Kidney tubule cell (primary cell): ENCODE measurements around the gene CPA2.

Experiments
- DNase-seq: peaks from one replicate; pipeline ENCODE4 v3.0.0-alpha.2; 2018; ENCODE audit warnings: low spot score

The CPA2 gene

DNA sequence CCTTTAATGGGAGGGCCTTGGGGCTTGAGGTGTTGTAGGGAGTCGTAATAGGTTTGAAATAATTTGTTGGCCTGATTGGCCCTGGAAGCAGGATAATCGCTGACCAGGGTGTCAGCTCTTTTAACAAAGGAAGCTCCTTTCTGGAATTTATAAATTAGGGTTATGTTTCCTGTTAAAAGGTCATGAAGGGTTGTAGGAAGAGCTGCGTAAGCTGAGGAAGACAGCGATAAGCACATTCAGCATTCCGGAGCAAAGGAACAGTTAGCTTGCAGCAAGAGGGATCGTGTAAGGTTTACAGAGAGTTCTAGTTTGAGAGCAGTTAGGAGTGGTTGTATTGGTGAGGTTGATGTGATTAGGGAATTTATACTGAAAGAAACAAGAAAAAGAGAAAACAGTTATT lies 47.6 kb downstream of the CPA2 start:
- DNase-seq, result no peak

DNA sequence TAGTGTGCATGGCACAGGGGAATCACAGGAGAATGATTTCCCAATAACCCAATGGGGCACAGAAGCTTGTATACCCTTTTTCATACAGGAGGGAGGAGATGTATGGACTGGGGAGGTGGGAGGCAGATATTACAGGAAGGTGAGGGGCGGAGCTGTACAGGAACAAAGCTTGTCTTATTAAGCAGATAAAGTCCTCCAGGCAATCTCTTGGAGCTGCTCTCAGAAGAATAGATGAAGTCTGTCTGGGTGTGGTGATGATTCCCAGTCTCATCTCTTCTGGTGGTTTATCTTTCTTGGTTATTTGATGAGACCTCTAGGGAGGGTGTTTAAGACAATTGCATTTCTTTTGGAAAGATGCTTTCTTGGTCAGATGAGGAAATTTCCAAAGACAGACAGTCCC lies 52.9 kb downstream of the CPA2 start:
- DNase-seq, result no peak

DNA sequence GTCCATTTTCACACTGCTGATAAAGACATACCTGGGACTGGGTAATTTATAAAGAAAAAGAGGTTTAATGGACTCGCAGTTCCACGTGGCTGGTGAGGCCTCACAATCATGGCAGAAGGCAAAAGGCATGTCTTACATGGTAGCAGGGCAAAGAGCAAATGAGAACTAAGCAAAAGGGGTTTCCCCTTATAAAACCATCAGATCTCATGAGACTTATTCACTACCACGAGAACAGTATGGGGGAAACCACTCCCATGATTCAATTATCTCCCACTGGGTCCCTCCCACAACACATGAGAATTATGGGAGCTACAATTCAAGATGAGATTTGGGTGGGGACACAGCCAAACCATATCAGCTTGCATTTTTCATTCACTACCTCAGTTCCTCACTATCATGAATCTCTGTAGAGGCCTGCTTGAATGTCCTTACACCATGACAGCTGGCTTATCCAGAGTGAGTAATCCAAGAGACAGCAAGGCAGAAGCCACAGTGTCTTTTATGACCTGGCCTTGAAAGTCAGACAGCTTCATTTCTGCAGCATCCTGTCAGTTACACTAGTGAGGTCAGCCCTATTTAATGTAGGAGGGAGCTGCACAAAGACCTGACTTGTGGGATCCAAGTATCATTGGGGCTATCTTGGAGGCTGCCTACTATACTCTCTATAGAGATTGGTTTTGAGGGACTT lies 55.0 kb downstream of the CPA2 start:
- peak; percentile 43 for DNase-seq

DNA sequence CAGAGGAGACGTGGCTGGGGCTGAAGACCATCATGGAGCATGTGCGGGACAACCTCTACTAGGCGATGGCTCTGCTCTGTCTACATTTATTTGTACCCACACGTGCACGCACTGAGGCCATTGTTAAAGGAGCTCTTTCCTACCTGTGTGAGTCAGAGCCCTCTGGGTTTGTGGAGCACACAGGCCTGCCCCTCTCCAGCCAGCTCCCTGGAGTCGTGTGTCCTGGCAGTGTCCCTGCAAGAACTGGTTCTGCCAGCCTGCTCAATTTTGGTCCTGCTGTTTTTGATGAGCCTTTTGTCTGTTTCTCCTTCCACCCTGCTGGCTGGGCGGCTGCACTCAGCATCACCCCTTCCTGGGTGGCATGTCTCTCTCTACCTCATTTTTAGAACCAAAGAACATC lies 56.0 kb downstream of the CPA2 start:
- no peak for DNase-seq

DNA sequence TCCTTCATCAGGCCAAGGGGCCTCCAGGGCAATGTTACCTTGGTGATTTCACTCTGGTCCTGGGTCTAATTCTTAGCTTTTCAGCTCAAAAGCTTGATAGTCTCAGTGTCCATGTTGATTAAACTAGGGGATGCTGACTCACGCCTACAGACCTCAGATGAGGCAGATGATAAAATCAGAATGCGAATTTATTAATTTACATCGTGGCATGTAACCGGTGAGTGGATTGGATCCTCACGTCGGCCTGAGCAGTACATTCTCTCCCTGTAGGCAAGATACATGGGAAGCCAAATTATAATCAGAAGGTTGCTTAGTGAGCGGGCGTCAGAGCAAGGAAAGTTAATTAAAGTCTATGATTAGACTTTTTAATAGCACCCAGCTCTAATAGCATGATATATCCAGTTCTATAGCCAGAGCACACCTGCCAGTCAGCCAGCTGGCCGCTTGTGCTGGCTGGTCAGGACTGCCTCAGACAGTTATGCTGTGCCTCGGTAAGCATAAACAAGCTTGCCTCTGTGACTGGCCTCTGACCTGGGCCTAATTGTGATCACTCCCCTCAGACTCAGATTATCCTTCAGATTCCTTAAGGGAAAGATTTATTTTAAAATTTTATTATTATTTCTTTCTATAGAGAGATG lies 57.8 kb downstream of the CPA2 start:
- DNase-seq, result no peak

DNA sequence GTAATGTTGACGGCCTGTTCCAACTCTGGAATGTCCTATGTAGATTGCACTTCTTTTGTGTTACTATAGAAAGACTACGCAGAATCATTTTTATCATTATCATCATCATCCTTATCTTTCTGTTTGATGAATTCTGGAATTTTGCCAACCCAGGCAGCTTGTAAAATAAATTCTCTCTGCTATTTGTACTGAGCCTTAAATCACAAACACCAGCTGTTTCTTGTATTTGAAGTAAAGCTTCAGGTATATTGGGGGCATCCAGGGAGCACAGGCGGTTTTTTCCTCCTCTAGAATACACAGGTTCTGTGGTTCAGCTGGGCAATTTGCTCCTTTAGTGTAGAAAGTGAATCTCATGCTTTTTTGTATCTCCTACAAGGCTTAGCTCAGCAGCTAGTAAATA lies 63.0 kb downstream of the CPA2 start:
- DNase-seq, result no peak

DNA sequence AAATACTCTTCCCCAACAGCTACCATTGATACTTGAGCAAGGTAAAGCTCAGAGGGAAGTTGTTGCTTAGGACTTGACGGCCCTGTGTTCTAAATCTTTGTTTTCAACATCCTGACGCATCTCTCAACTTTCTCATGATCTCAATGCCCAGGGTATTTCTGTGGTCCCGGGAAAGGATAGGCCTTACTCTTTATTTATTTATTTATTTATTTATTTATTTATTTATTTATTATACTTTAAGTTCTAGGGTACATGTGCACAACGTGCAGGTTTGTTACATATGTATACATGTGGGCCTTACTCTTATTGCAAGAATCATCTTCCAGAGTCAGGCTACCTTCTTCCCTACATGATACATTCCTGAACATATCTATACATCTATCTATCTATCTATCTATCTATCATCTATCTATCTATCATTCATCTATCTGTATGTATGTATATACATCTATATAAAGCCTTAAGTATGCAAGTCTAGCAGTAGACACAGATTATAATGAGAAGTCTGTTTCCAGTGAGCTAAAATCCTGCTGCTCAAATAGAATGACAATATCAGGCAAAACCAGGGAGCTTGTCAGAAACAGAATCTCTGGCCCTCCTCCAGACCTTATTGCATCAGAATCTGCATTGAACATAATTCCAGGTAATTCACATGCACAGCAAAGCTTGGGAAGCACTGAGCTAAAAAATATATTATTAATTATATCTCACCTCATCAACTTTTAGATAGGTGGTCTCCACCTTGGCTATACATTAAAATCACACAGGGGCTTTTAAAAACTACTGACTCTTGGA lies 65.8 kb downstream of the CPA2 start:
- DNase-seq, result no peak

DNA sequence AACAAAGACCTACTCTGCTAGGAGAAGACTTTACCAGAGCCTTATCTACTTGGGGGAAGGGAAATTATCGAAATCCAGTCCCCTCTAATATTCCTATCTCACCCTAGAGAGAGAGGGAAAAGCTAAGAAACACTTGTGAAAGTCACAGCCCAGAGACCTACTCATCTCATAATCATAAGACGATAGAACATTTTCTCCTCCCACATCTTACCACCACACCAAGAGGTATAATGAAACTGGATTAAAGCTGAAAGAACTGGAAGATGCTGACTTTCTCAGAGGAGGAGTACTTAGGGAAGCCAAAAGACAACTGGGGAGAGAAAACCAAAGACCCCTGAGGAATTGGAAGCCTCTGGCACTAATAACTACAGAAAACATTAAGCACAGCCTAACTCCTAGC lies 67.2 kb downstream of the CPA2 start:
- no peak for DNase-seq

DNA sequence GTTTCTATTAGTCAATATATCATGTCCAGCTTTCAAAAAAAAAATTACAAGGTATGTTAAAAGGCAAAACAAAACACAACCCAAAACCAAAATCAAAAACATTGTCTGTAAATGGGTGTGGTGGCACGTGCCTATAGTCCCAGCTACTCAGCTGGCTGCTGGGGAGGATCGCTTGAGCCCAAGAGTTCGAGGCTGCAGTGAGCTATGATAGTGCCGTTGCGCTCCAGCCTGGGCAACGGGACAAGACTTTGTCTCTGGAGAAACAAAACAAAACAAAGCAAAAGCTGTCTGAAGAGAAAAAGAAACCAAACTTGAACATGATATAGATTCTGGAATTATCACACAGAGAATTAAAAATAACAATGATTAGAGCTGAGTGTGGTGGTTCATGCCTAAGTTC lies 67.6 kb downstream of the CPA2 start:
- no peak for DNase-seq

DNA sequence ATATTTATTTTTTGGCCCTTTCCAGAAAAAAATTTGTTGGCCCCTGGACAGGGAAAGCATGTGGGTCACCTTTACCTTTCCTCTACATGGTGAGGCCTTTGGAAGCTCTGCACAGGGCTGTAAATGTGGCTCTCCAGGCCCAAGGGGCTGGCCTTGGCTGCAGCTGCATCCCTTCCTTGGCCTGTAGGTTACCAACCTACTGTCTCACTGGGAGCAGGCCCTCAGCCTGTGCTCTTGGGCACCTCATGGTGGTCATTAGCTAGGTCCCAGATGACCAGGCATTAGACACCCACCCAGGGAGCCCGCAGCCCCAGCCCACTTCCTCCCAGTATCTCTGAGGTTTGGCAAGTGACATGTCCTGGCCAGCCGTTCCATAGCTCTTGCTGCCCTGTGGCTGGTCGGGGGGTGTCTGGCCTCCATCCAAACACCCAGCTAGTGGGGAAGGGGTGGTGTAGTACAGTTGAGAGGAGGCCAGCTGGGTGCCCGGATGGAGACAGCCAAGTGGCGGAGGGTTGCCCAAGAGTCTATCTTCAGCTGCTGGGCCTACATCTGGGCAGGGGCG lies 70.8 kb downstream of the CPA2 start:
- no peak for DNase-seq

DNA sequence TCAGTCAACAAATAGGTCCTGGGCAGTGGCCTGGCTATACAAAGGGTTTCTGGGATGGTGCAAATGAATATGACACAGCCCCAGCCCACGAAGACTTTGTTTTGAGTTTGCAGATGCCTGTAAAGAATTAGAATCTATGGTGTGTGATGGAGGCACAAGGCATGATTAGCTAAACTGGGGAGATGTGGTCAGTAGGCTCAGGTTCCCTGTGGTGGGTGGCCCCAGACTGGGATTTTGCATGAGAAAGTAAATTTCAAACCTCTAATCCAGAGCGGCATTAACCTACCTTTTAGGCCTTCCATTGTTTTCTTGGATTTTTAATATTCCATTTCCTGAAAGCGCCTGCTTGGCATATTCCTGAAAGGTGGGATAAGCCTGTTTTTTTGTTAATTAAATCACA lies 71.6 kb downstream of the CPA2 start:
- no peak for DNase-seq
